WTC11 (cell line): ENCODE results near the gene TIAM2. TPM values are rescaled to one million over a fixed set of nuclear protein-coding genes. Genes with fewer than 3 reads are reported as not detected.

Experiments used
- ATAC-seq: fragments of 200-7000 bp; cut with Tn5 transposase; 2 replicates; pipeline ENCODE4 v1.10.0; 2021; ENCODE audit warnings: mild to moderate bottlenecking, moderate library complexity
- CTCF ChIA-PET: fragments of 300-600 bp; sonication (Branson Sonifier 250); formaldehyde crosslinking; loops from one replicate; lab custom pipeline; 2021; ENCODE audit warnings: antibody characterized with exemption; lab: Charles Lee
- POLR2A ChIA-PET: fragments of 350-600 bp; sonication (Branson Sonifier 250); formaldehyde crosslinking; loops from one replicate; lab custom pipeline; 2021; ENCODE audit warnings: antibody characterized with exemption; lab: Charles Lee
- DNase-seq: peaks from one replicate; pipeline ENCODE4 v3.0.0; 2021; ENCODE audit warnings: low spot score
- H3K27ac Mint-ChIP-seq: 2 replicates; pipeline ENCODE4 v1.8.0; 2021; ENCODE audit warnings: mixed read lengths
- H3K27me3 Mint-ChIP-seq: 2 replicates; pipeline ENCODE4 v1.8.0; 2021; ENCODE audit warnings: low read depth, mild to moderate bottlenecking, moderate library complexity, mixed read lengths
- H3K36me3 Mint-ChIP-seq: 2 replicates; pipeline ENCODE4 v1.8.0; 2021; ENCODE audit warnings: mixed read lengths
- H3K4me1 Mint-ChIP-seq: 2 replicates; pipeline ENCODE4 v1.8.0; 2022; ENCODE audit warnings: mixed read lengths
- H3K4me3 Mint-ChIP-seq: 2 replicates; pipeline ENCODE4 v1.8.0; 2021; ENCODE audit warnings: mild to moderate bottlenecking, moderate library complexity, mixed read lengths
- H3K9me3 Mint-ChIP-seq: 2 replicates; pipeline ENCODE4 v1.8.0; 2021; ENCODE audit warnings: mixed read lengths
- ATF1 ChIP-seq: sonication (generic); formaldehyde crosslinking; IDR thresholded peaks from 2 replicates; pipeline ENCODE4 v1.8.1; 2023; ENCODE audit warnings: mild to moderate bottlenecking, moderate library complexity, missing genetic modification reagents
- CBFB ChIP-seq: sonication (generic); formaldehyde crosslinking; IDR thresholded peaks from 2 replicates; pipeline ENCODE4 v1.8.1; 2022; ENCODE audit warnings: mild to moderate bottlenecking, low read depth, missing genetic modification reagents
- ETV6 ChIP-seq: sonication (generic); formaldehyde crosslinking; IDR thresholded peaks from 2 replicates; pipeline ENCODE4 v1.8.1; 2022; ENCODE audit warnings: mild to moderate bottlenecking, missing genetic modification reagents
- FOXK1 ChIP-seq: sonication (generic); formaldehyde crosslinking; IDR thresholded peaks from 2 replicates; pipeline ENCODE4 v1.8.0; 2022; ENCODE audit warnings: mild to moderate bottlenecking, moderate library complexity, missing genetic modification reagents
- MAX ChIP-seq: sonication (generic); formaldehyde crosslinking; IDR thresholded peaks from 2 replicates; pipeline ENCODE4 v1.8.0; 2022; ENCODE audit warnings: mild to moderate bottlenecking, missing genetic modification reagents
- NFATC4 ChIP-seq: fragments of 250-450 bp; sonication (Bioruptor Pico); IDR thresholded peaks from 2 replicates; pipeline ENCODE4 v1.9.0; 2021; ENCODE audit warnings: mild to moderate bottlenecking
- TCF7 ChIP-seq: sonication (generic); formaldehyde crosslinking; IDR thresholded peaks from 2 replicates; pipeline ENCODE4 v1.8.0; 2022; ENCODE audit warnings: mild to moderate bottlenecking, low read depth, missing genetic modification reagents, moderate library complexity
- TEAD1 ChIP-seq: sonication (generic); formaldehyde crosslinking; IDR thresholded peaks from 2 replicates; pipeline ENCODE4 v1.8.0; 2022; ENCODE audit warnings: mild to moderate bottlenecking, missing genetic modification reagents
- TEAD4 ChIP-seq: sonication (generic); formaldehyde crosslinking; IDR thresholded peaks from 2 replicates; pipeline ENCODE4 v1.8.0; 2022; ENCODE audit warnings: mild to moderate bottlenecking, missing genetic modification reagents
- ZNF263 ChIP-seq: sonication (generic); formaldehyde crosslinking; IDR thresholded peaks from 2 replicates; pipeline ENCODE4 v1.8.1; 2022; ENCODE audit warnings: low read depth, mild to moderate bottlenecking, moderate library complexity, missing genetic modification reagents
- ZNF317 ChIP-seq: sonication (generic); formaldehyde crosslinking; IDR thresholded peaks from 2 replicates; pipeline ENCODE4 v1.8.1; 2023; ENCODE audit warnings: low read depth, mild to moderate bottlenecking, moderate library complexity, missing genetic modification reagents, borderline replicate concordance
- ZNF423 ChIP-seq: fragments of 250-450 bp; sonication (Bioruptor Pico); IDR thresholded peaks from 2 replicates; pipeline ENCODE4 v2.1.2; 2022; ENCODE audit warnings: mild to moderate bottlenecking, moderate library complexity
- ZNF532 ChIP-seq: fragments of 250-450 bp; sonication (Bioruptor Pico); IDR thresholded peaks from 2 replicates; pipeline ENCODE4 v1.9.0; 2021; ENCODE audit warnings: mild to moderate bottlenecking, borderline replicate concordance
- total RNA-seq: library from RNA; stranded (reverse); gene quantifications from 3 replicates; pipeline ENCODE4 v1.2.3, GENCODE V29; 2021
- TF ChIP-seq, protein P1 (sequence below): fragments of 200-600 bp; IDR thresholded peaks from 2 replicates; pipeline ENCODE4 v1.8.0; 2022; ENCODE audit warnings: antibody characterized with exemption
- TF ChIP-seq, protein P2 (sequence below): sonication (generic); formaldehyde crosslinking; IDR thresholded peaks from 2 replicates; pipeline ENCODE4 v1.8.1; 2023; ENCODE audit warnings: mild to moderate bottlenecking, missing genetic modification reagents, moderate library complexity

TIAM2 gene
- total RNA-seq, 1 experiment from 2014 or later, result 15.1 TPM

GRCh38 chr6:155170519-155170918, 175.4 kb downstream of the TIAM2 start:
- H3K9me3 Mint-ChIP-seq, result no peaks in the 10 kb centered on the region
- ChIA-PET POLR2A (no interaction called here), CTCF (interaction anchor here (1.2 to 2.5 kb wide), 4 partner anchors 18 to 302 kb away, joined by 4 to 18 read pairs (median 7); no protein-coding TSS in a partner anchor)
- no peak overlapping the region for H3K4me3 Mint-ChIP-seq
- no peak for DNase-seq
- peaks cover 27% of the 10 kb centered on the region for H3K4me1 Mint-ChIP-seq
- H3K27me3 Mint-ChIP-seq, result no peaks in the 10 kb centered on the region
- TF ChIP-seq ZNF317 (CRISPR knock-in tag), result no peak
- TF ChIP-seq CBFB, result no peak
- TF ChIP-seq ATF1, result no peak
- TF ChIP-seq FOXK1 (CRISPR knock-in tag), result no peak
- TF ChIP-seq ZNF532 (CRISPR knock-in tag), result no peak
- TF ChIP-seq TEAD1 (CRISPR knock-in tag), result no peak
- no peak for TF ChIP-seq ZNF263
- no peak for TF ChIP-seq TEAD4
- no peak for TF ChIP-seq ETV6
- no peak for TF ChIP-seq ZNF423 (CRISPR knock-in tag)
- no peak for ATAC-seq
- H3K27ac Mint-ChIP-seq, result no peak overlapping the region
- H3K36me3 Mint-ChIP-seq, result no peaks in the 10 kb centered on the region

- DNase-seq, result no peak
- Mint-ChIP-seq H3K4me3 (no peak overlapping the region), H3K36me3 (no peaks in the 10 kb centered on the region), H3K27ac (peak overlapping the region; percentile 69; the same call in 1 of the 2 replicates), H3K27me3 (no peaks in the 10 kb centered on the region), H3K4me1 (peaks cover 33% of the 10 kb centered on the region), H3K9me3 (no peaks in the 10 kb centered on the region)
- CTCF ChIA-PET, result interaction anchor here (0.6 to 2.5 kb wide), 7 partner anchors 19 to 303 kb away, joined by 4 to 18 read pairs (median 6); no protein-coding TSS in a partner anchor
- no peak for ATAC-seq
- POLR2A ChIA-PET, result no interaction called here
- TF ChIP-seq, protein P1, sequence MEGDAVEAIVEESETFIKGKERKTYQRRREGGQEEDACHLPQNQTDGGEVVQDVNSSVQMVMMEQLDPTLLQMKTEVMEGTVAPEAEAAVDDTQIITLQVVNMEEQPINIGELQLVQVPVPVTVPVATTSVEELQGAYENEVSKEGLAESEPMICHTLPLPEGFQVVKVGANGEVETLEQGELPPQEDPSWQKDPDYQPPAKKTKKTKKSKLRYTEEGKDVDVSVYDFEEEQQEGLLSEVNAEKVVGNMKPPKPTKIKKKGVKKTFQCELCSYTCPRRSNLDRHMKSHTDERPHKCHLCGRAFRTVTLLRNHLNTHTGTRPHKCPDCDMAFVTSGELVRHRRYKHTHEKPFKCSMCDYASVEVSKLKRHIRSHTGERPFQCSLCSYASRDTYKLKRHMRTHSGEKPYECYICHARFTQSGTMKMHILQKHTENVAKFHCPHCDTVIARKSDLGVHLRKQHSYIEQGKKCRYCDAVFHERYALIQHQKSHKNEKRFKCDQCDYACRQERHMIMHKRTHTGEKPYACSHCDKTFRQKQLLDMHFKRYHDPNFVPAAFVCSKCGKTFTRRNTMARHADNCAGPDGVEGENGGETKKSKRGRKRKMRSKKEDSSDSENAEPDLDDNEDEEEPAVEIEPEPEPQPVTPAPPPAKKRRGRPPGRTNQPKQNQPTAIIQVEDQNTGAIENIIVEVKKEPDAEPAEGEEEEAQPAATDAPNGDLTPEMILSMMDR, result no peak
- TF ChIP-seq NFATC4 (no peak), TCF7 (CRISPR knock-in tag) (no peak), MAX (CRISPR knock-in tag) (no peak)
- TF ChIP-seq, protein P2, sequence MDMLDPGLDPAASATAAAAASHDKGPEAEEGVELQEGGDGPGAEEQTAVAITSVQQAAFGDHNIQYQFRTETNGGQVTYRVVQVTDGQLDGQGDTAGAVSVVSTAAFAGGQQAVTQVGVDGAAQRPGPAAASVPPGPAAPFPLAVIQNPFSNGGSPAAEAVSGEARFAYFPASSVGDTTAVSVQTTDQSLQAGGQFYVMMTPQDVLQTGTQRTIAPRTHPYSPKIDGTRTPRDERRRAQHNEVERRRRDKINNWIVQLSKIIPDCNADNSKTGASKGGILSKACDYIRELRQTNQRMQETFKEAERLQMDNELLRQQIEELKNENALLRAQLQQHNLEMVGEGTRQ (CRISPR knock-in tag), result no peak
Observed at GRCh38 chr6:155171109-155171746, 176.1 kb downstream of the TIAM2 start.
